Endothelial cell of umbilical vein (primary cell): ENCODE data around the gene ZBTB17. TPM values are rescaled to one million over a fixed set of nuclear protein-coding genes. Genes with fewer than 3 reads are reported as not detected.

ENCODE experiments used
- BruUV-seq: library from RNA; stranded (reverse); fragments of 400-500 nt; replicated peaks from 2 replicates; lab custom pipeline; 2021; lab: Mats Ljungman, UMichigan
- CTCF ChIA-PET: fragments of 300-600, 350-600 bp; sonication (Branson Sonifier 250); formaldehyde crosslinking; loops from one replicate; lab custom pipeline; 2021; ENCODE audit warnings: antibody characterized with exemption, inconsistent platforms; lab: Charles Lee
- POLR2A ChIA-PET: fragments of 300-600, 350-600 bp; sonication (Branson Sonifier 250); formaldehyde crosslinking; loops from one replicate; lab custom pipeline; 2021; ENCODE audit warnings: antibody characterized with exemption, inconsistent platforms; lab: Charles Lee
- DNase-seq: peaks from one replicate; pipeline ENCODE4 v3.0.0-alpha.2; 2011; ENCODE audit warnings: low read depth, low spot score
- FAIRE-seq: peaks from 2 replicates; lab custom pipeline; 2011; peaks lifted over from hg19 to GRCh38; lab: Jason Lieb, UNC
- H2AFZ ChIP-seq: 2 replicates; pipeline ENCODE4 v1.6.0; 2012; ENCODE audit warnings: low read depth, low read length, control low read depth, inconsistent platforms
- H3K27ac ChIP-seq: 2 replicates; pipeline ENCODE4 v1.5.1; 2011; ENCODE audit warnings: low read depth, mild to moderate bottlenecking, control low read depth, low read length, moderate library complexity; ENCODE audit not compliant: insufficient read depth
- H3K27me3 ChIP-seq, 2 experiments: 2 replicates each; pipeline versions ENCODE4 v1.6.0 to v1.6.1; 2011; ENCODE audit warnings: low read length in 2 of 2, mixed read lengths in 1 of 2; ENCODE audit not compliant: control insufficient read depth in 2 of 2, insufficient read depth in 2 of 2
- H3K36me3 ChIP-seq, 2 experiments: 2 replicates in 1 of 2; 3 replicates in 1 of 2; pipeline ENCODE4 v1.5.1; 2011; ENCODE audit warnings: low read length in 2 of 2, mild to moderate bottlenecking in 1 of 2, moderate library complexity in 1 of 2; ENCODE audit not compliant: control insufficient read depth in 2 of 2, insufficient read depth in 2 of 2; ENCODE audit errors: extremely low read depth in 1 of 2
- H3K4me1 ChIP-seq: 3 replicates; pipeline ENCODE4 v1.5.1; 2011; ENCODE audit warnings: mild to moderate bottlenecking, low read length; ENCODE audit not compliant: control insufficient read depth, insufficient read depth; ENCODE audit errors: extremely low read depth
- H3K4me2 ChIP-seq: 2 replicates; pipeline ENCODE4 v1.6.1; 2011; ENCODE audit warnings: low read length, control low read depth, mixed read lengths; ENCODE audit not compliant: insufficient read depth
- H3K4me3 ChIP-seq, 3 experiments: fragments of 200-600 bp in 1 of 3; sonication (generic), shearing (Covaris generic) in 1 of 3; replicated peaks in 1 of 3; 2 replicates each; pipeline ENCODE4 v1.5.1; 2011 to 2016; ENCODE audit warnings: control low read depth in 3 of 3, low read length in 3 of 3, mild to moderate bottlenecking in 2 of 3, inconsistent platforms in 1 of 3, low read depth in 1 of 3, moderate library complexity in 1 of 3; ENCODE audit not compliant: insufficient read depth in 1 of 3
- H3K79me2 ChIP-seq: 2 replicates; pipeline ENCODE4 v1.6.0; 2012; ENCODE audit warnings: low read length, inconsistent platforms; ENCODE audit not compliant: control insufficient read depth, insufficient read depth
- H3K9ac ChIP-seq: replicated peaks from 2 replicates; pipeline ENCODE3; 2011; ENCODE audit warnings: low read length, control low read depth; ENCODE audit not compliant: insufficient read depth; ENCODE audit errors: extremely low read depth
- H3K9me1 ChIP-seq: replicated peaks from 3 replicates; pipeline ENCODE4 v1.6.0; 2011; ENCODE audit warnings: mild to moderate bottlenecking, low read length; ENCODE audit not compliant: control insufficient read depth, insufficient read depth; ENCODE audit errors: extremely low read depth
- H3K9me3 ChIP-seq: replicated peaks from 2 replicates; pipeline ENCODE4 v1.5.1; 2012; ENCODE audit warnings: low read length, inconsistent platforms; ENCODE audit not compliant: control insufficient read depth, insufficient read depth
- H4K20me1 ChIP-seq: replicated peaks from 2 replicates; pipeline ENCODE3; 2011; ENCODE audit warnings: mild to moderate bottlenecking, low read length; ENCODE audit not compliant: control insufficient read depth, insufficient read depth; ENCODE audit errors: extremely low read depth
- CTCF ChIP-seq, 2 donors: IDR thresholded peaks; 1 replicate in 1 of 2; 2 replicates in 1 of 2; pipeline ENCODE4 v1.5.1; 2011; ENCODE audit warnings: low read length in 2 of 2, mild to moderate bottlenecking in 2 of 2, moderate library complexity in 2 of 2, control low read depth in 1 of 2, inconsistent platforms in 1 of 2, low read depth in 1 of 2; ENCODE audit not compliant: insufficient read depth in 1 of 2; ENCODE audit errors: extremely low read depth in 1 of 2
- EZH2 ChIP-seq: IDR thresholded peaks from 2 replicates; pipeline ENCODE4 v1.6.1; 2012; ENCODE audit warnings: borderline replicate concordance, low read depth, mild to moderate bottlenecking, moderate library complexity, low read length, inconsistent platforms; ENCODE audit not compliant: severe bottlenecking
- FOS ChIP-seq: IDR thresholded peaks from 2 replicates; pipeline ENCODE4 v1.6.1; 2011; ENCODE audit warnings: mild to moderate bottlenecking, low read length, moderate library complexity, borderline replicate concordance; ENCODE audit not compliant: insufficient read depth
- GATA2 ChIP-seq: IDR thresholded peaks from 2 replicates; pipeline ENCODE4 v1.7.0; 2011; ENCODE audit warnings: low read depth, mild to moderate bottlenecking, moderate library complexity, mixed read lengths, low read length; ENCODE audit not compliant: insufficient read length, insufficient read depth
- JUN ChIP-seq: IDR thresholded peaks from 2 replicates; pipeline ENCODE4 v1.6.1; 2011; ENCODE audit warnings: borderline replicate concordance, low read depth; ENCODE audit not compliant: insufficient read length, insufficient read depth
- MAX ChIP-seq: IDR thresholded peaks from 2 replicates; pipeline ENCODE4 v1.6.1; 2011; ENCODE audit not compliant: insufficient read depth, insufficient read length
- MYC ChIP-seq: IDR thresholded peaks from one replicate; pipeline ENCODE4 v1.6.1; 2011; ENCODE audit warnings: mild to moderate bottlenecking, low read depth, low read length
- POLR2A ChIP-seq: IDR thresholded peaks from 2 replicates; pipeline ENCODE4 v1.6.1; 2012; ENCODE audit warnings: low read depth, mild to moderate bottlenecking, control low read depth, low read length
- POLR2AphosphoS5 ChIP-seq: IDR thresholded peaks from 2 replicates; pipeline ENCODE4 v1.6.1; 2012; ENCODE audit warnings: low read depth, mild to moderate bottlenecking, control low read depth, low read length, moderate library complexity; ENCODE audit not compliant: insufficient read depth
- dilution Hi-C: fragments of 300-500 bp; cut with MboI; formaldehyde crosslinking; loops from one replicate; pipeline ENCODE4 v1.15.0; 2019; ENCODE audit warnings: low sequenced_read_pairs; ENCODE audit not compliant: extremely low pct_ligation_motif_present
- intact Hi-C: fragments of 100-400 bp; cut with micrococcal nuclease; formaldehyde crosslinking; loops from one replicate; pipeline ENCODE4 v1.10.0; 2022
- polyA plus RNA-seq, 4 experiments: library from polyadenylated mRNA; depleted of rRNA in 3 of 4; stranded (reverse) in 3 of 4; unstranded in 1 of 4; fragments of >200 nt; gene quantifications; 2 replicates each; pipeline versions ENCODE4 v1.2.1 to v1.2.3, GENCODE V29; 2011 to 2012; ENCODE audit warnings: missing spikeins in 1 of 4
- total RNA-seq: library from RNA; stranded (reverse); gene quantifications from 2 replicates; pipeline ENCODE4 v1.2.3, GENCODE V29; 2021

ZBTB17 gene
- total and polyA plus RNA-seq, 2 donors (not counting 3 experiments of a cell fraction or from before 2014, with no cell fraction given): 43.9 to 72.7 TPM

GRCh38 chr1:15947382-15948090 lies 28.4 kb downstream of the ZBTB17 start:
- Histone ChIP-seq H3K27me3 (no peaks in the 10 kb centered on the region), H3K9me1 (no peaks in the 10 kb centered on the region), H3K79me2 (peaks cover 22% of the 10 kb centered on the region), H3K4me3 (no peak overlapping the region), H3K9ac (no peak overlapping the region), H3K9me3 (no peaks in the 10 kb centered on the region), H2AFZ (no peak overlapping the region), H3K27ac (no peak overlapping the region), H3K36me3 (peaks cover 11 to 49% of the 10 kb centered on the region in 2 experiments), H4K20me1 (no peaks in the 10 kb centered on the region), H3K4me1 (peaks cover 40% of the 10 kb centered on the region), H3K4me2 (no peak overlapping the region)
- DNase-seq: no peak
- intact Hi-C loops (no loop called here), dilution Hi-C loops (no loop called here)
- BruUV-seq: no TSS peak
- ChIA-PET CTCF (interaction anchor here (0.8 to 2.7 kb wide), 3 partner anchors 10 to 32 kb away, joined by 3 to 16 read pairs (median 3); no protein-coding TSS in a partner anchor), POLR2A (no interaction called here)
- FAIRE-seq: no peak
- TF ChIP-seq MAX (no peak), CTCF (IDR thresholded peaks at IDR 0.05; ENCODE audit: extremely low read depth in 1 of 2, insufficient read depth in 1 of 2, low read depth in 1 of 2, low read length in 2 of 2) (no peak), POLR2A (no peak), EZH2 (no peak), MYC (no peak), JUN (no peak), POLR2AphosphoS5 (no peak), GATA2 (no peak), FOS (no peak)
